ENCODE measurements around the gene SOX4.

SOX4 gene

GRCh38 chr6:21639316-21639715 is 45.8 kb downstream of the SOX4 start:
- DNase-seq (ENCODE audit: extremely low read depth, low read depth) = no peak
- TF ChIP-seq CTCF (IDR thresholded peaks at IDR 0.05; ENCODE audit: low read depth, low read length) = no peak

Data from AG09319 (cell line).